ENCODE data around the gene INSIG2. TPM values are rescaled to one million over a fixed set of nuclear protein-coding genes. Genes with fewer than 3 reads are reported as not detected.

INSIG2 gene
- total RNA-seq, 2 experiments from 2014 or later = 29.0 to 30.6 TPM

DNA sequence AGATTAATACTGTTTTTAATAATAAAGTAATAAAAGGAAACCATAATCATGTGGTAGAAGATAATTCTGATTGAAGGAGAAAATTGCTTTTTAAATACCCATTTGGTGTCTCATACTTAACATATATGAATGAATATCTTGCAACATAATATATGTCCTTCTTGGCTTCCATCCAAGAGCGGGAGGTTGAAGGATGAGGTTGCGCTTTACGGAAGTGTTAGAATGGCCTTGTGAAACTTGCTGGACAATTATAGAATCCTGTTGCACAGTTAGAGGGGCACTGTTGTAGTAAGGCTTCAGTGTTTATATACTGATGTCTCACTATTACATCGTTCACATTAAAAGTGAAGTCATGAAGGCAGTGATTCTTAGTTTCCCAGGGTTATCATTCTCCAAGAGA is 9.4 kb downstream of the INSIG2 start:
- Mint-ChIP-seq H3K9me3 (no peaks in the 10 kb centered on the region), H3K4me1 (peaks cover 30% of the 10 kb centered on the region), H3K36me3 (peaks cover 26% of the 10 kb centered on the region), H3K27me3 (no peaks in the 10 kb centered on the region), H3K4me3 (no peak overlapping the region), H3K27ac (no peak overlapping the region)
- ATAC-seq (ENCODE audit: low read depth) (no peak), DNase-seq (no peak)
- POLR2A ChIA-PET = no interaction called here

DNA sequence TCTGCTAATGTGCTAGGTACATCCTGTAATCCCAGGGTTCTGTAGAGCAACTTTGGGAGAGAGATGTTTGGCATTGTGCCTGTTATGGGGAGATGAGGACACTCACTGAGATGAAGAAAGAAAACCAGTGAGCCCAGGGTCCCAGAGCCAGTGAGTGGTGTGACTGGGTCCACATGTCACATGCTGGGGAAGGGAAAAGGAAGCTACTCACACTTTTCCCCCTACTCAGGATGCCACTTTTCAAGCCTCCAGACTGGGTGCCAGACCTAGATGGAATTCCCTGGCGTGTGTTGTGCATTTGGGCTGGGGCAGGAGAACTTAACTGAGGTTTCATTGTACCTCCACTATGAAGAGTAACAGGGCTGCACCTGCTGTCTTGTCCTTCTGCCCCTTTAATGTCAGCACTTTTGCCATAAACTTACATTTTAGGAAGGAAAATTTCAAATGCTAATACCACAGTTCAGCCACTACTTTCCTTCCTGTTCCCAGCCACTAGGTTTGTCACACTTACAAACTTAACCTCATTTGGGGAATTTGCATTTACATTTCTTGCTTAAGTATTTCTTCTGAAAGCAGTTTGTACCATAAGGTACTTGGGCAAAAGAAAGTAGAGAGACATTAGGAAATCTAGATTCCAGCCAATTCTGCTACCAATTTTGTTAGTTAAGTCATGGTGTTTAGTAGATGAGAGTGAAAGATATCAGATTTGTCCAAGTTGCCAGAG is 10.2 kb downstream of the INSIG2 start:
- Mint-ChIP-seq H3K4me1 (peaks cover 29% of the 10 kb centered on the region), H3K27ac (peak overlapping the region; percentile 30), H3K9me3 (no peaks in the 10 kb centered on the region), H3K27me3 (no peaks in the 10 kb centered on the region), H3K4me3 (no peak overlapping the region), H3K36me3 (peaks cover 25% of the 10 kb centered on the region)
- ATAC-seq (ENCODE audit: low read depth) (no peak), DNase-seq (no peak)
- POLR2A ChIA-PET = no interaction called here

DNA sequence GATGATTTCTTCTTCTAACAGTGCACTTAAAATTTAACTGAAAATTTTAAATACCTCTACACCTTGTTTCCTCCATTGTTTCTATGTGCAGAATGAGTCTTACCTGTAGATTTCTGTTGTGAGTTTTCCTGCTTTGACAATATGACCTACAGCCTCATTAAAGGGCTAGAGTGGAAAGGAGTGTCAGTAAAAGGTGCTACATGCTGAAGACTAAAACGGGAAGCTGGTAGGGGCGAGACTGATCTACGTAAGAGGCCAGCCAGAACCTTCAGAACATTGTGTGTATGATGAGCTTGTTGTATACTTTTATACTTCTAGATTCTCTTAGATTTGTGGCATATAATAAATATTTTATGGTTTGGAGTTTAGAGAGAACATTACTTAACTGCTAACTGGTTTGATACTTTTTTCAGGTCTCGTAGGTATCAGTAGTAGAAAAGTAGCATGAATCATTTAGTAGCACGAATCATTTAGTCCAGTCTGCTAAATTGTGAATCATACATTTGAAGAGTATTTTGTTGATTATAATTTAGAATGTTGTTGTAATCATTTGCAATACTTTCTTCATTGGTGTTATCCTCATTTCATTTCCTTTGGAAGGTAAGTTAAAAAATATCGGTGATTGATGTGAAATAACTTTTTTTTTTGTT is 14.3 kb downstream of the INSIG2 start:
- Mint-ChIP-seq H3K4me3 (no peak overlapping the region), H3K27ac (no peak overlapping the region), H3K36me3 (peaks cover 47% of the 10 kb centered on the region), H3K27me3 (no peaks in the 10 kb centered on the region), H3K9me3 (no peaks in the 10 kb centered on the region), H3K4me1 (peaks cover 15% of the 10 kb centered on the region)
- ATAC-seq (ENCODE audit: low read depth) (no peak), DNase-seq (no peak)
- POLR2A ChIA-PET = no interaction called here

DNA sequence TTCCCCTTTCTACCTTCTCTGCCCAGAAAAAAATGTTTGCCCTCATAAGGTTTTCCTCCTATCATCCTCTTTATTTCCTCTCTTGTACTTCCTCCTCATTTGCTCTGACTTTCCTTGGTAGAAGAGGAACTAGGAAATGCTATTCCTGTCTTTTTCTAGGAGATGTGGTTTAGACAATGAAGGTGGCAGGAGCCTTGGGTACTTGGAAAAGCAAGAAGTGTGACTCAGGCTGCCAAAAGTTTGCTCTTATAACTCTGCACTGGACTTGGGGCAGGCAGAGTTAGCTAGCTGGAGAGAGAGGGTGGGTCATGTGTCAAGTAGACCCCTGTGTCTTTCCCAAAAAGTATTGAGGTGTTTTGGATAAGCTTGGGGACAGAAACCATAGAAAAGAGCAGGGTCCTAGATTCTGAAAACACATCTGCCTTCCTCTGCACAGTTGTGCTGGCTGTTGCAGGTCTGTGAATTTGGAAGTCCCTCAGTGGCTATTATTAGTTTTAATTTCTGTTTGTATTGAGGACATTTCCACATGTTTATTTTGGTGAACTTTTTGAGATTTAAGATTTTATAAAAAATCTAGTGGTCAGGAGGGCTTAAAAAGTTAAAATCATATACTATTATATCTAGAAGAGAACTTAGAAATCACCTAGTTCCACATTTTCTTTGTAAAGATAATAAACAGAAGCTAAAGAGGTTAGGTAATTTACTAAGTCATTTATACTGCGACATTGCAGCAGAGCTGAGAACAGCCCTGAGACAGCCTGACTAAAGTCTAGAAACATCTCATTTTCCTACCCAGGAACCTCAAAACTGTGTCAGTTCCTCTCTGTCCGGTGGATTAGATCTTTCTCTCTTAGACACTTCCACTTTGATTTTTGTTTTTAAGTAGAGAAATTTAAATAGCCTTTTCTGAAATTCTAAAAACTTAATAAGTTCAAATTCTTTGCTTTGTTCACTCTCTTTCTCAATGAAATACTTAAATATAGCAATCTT is 16.0 kb downstream of the INSIG2 start:
- Mint-ChIP-seq H3K4me1 (peaks cover 9% of the 10 kb centered on the region), H3K9me3 (no peaks in the 10 kb centered on the region), H3K4me3 (no peak overlapping the region), H3K27ac (no peak overlapping the region), H3K36me3 (peaks cover 46% of the 10 kb centered on the region), H3K27me3 (no peaks in the 10 kb centered on the region)
- DNase-seq (no peak), ATAC-seq (ENCODE audit: low read depth) (no peak)
- POLR2A ChIA-PET = no interaction called here

DNA sequence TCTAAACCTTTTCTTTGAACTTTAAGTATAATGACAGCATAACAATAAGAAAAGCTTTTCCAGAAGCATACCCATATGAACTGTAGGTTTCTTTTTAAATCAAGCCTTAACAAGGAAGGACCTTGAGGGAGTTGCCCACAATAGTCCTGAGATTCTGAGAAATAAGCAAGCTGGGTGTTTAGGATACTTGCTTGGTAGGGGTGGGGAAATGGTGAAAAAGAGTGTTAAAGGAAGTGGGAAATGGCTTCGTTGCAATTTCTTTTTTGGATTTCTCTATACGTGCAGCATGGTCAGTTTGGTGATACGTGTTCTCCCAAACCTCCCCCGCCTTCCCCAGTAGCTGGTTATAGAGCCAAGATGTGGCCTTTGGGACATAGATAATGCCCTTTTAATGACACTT is 17.2 kb downstream of the INSIG2 start:
- H3K4me3 Mint-ChIP-seq = no peak overlapping the region
- DNase-seq = no peak
- POLR2A ChIA-PET = no interaction called here
- no peak overlapping the region for H3K27ac Mint-ChIP-seq
- H3K36me3 Mint-ChIP-seq = peaks cover 48% of the 10 kb centered on the region
- no peaks in the 10 kb centered on the region for H3K27me3 Mint-ChIP-seq
- no peaks in the 10 kb centered on the region for H3K9me3 Mint-ChIP-seq
- ATAC-seq (ENCODE audit: low read depth) = no peak
- peaks cover 12% of the 10 kb centered on the region for H3K4me1 Mint-ChIP-seq

DNA sequence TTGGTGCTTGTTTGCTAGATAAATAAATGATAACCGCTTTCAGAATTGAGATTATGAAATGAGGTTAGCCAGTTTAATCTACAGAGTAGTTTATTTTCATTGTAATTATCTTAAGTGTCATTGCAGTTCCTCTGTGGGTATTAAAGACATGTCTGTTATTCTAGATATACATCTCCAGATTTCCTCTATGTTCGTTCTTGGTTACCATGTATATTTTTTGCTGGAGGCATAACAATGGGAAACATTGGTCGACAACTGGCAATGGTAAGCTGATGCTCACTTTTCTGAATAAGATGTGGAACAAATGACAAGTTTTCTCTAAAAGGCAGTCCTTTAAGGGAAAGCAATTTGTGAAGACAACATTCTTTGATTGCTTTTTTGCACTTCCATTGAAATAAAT is 18.7 kb downstream of the INSIG2 start:
- Mint-ChIP-seq H3K27me3 (no peaks in the 10 kb centered on the region), H3K4me3 (no peak overlapping the region), H3K27ac (no peak overlapping the region), H3K36me3 (peaks cover 59% of the 10 kb centered on the region), H3K4me1 (peaks cover 14% of the 10 kb centered on the region), H3K9me3 (no peaks in the 10 kb centered on the region)
- DNase-seq (no peak), ATAC-seq (ENCODE audit: low read depth) (no peak)
- POLR2A ChIA-PET = no interaction called here

DNA sequence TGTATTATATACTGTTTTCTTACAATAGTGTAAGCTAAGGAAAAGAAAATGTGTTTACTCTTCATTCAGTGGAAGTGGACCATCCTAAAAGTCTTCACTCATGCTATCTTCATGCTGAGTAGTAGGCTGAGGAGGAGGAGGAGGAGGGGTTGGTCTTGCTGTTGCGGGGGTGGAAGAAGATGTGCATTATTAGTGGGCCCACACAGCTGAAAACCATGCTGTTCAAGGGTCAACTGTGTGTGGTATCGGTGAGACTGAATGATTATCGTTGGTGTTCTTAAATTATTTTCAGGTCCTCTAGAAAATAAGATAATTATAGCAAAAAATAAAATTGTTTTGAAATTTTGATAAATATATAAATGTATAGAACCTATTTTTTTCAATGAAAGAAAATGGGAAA is 22.0 kb downstream of the INSIG2 start:
- no peak overlapping the region for H3K4me3 Mint-ChIP-seq

DNA sequence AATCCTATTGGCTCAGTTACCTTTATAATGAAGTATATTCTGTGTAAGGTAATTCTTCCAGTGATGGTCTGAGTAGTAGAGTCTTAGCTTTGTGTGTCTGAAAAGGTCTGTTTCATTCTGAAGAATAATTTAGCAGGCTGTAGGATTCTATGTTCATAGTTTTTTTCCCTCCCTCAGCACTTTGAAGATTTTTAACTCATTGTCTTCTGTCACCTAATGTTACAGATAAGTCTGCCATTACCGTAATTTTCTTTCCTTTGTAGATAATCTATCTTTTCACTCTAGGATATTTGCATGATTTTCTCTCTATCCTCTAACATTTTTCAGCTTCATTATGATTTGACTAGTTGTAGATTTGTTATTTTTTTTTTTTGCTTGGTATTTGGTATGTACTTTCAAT is 22.7 kb downstream of the INSIG2 start:
- Mint-ChIP-seq H3K36me3 (peaks cover 57% of the 10 kb centered on the region), H3K4me1 (peaks cover 17% of the 10 kb centered on the region), H3K4me3 (no peak overlapping the region), H3K9me3 (no peaks in the 10 kb centered on the region), H3K27ac (no peak overlapping the region), H3K27me3 (no peaks in the 10 kb centered on the region)
- POLR2A ChIA-PET = no interaction called here
- DNase-seq (no peak), ATAC-seq (ENCODE audit: low read depth) (no peak)

More for the DNA sequence above, 22.0 kb downstream of the INSIG2 start:
- H3K4me1 Mint-ChIP-seq = peaks cover 17% of the 10 kb centered on the region
- DNase-seq (no peak), ATAC-seq (ENCODE audit: low read depth) (no peak)
- peaks cover 60% of the 10 kb centered on the region for H3K36me3 Mint-ChIP-seq
- no peaks in the 10 kb centered on the region for H3K27me3 Mint-ChIP-seq
- H3K27ac Mint-ChIP-seq = no peak overlapping the region
- no peaks in the 10 kb centered on the region for H3K9me3 Mint-ChIP-seq
- POLR2A ChIA-PET = no interaction called here

DNA sequence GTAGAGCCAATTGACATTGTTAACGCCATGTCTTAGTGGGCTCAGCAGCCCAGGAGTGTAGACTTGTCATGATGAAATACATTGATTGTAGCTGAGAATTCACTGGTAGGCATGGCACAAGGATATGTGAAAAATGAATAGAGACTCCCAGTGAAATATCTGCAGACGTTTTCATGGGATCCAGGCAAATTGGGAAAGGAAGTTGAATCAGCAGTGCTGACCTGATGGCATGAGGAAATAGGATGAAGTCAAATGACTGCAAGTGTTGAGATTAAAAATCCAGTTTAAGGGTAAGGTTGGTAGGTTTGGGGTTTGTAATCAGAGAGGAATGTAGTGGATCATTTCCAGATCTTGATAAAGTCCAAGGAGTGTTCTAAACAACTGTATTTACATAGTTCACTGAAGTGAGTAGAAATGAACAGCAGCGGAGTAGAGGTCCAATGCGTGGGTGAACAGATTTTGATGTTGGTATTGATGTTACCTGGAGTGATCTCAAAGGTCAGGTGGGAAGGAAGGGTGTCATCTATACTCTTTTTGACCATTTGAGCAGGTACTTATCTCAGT is 24.6 kb downstream of the INSIG2 start:
- Mint-ChIP-seq H3K27ac (no peak overlapping the region), H3K36me3 (peaks cover 44% of the 10 kb centered on the region), H3K9me3 (no peaks in the 10 kb centered on the region), H3K4me3 (no peak overlapping the region), H3K27me3 (no peaks in the 10 kb centered on the region), H3K4me1 (peaks cover 21% of the 10 kb centered on the region)
- POLR2A ChIA-PET = no interaction called here
- no peak for ATAC-seq (ENCODE audit: low read depth)
- no peak for DNase-seq

DNA sequence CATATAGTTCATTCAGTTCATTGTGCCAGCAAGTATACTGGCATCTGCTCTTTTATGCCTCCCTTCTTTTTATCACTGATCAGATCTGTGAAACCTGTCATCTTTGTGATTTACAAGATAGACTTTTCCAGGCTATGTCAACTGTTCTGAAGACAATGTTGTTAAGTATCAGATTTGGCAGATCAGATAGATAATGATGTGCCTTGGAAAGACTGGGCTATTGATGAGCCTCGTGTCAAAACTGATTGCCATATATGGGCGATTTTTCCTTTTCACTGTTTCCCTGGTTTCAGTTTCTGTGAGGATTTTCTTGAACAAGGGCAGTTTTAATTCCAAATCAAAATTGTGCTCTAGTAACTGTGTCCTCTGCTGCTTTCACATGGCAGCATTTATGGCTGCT is 26.6 kb downstream of the INSIG2 start:
- H3K4me3 Mint-ChIP-seq = no peak overlapping the region

DNA sequence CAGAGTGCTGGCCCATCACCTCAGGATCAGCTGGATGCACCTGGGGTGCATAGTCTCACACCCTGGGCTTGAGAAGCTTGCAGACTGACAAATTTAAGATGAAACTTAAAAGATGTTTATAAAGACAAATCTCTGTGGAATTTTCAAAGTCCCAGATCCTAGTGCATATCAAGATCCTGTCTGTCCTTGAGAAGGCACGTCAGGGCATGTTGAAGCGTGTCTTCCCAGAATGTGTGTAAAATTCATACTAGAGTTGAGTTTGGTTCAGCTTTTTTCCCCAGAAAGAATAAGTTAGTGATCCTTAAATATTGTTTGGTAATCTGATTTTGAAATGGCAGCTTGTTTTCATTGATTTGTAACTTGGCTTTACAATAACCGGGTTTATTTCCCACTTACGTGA is 27.5 kb downstream of the INSIG2 start:
- peaks cover 29% of the 10 kb centered on the region for H3K36me3 Mint-ChIP-seq

More for the DNA sequence above, 26.6 kb downstream of the INSIG2 start:
- ATAC-seq (ENCODE audit: low read depth) (no peak), DNase-seq (no peak)
- no peak overlapping the region for H3K27ac Mint-ChIP-seq
- H3K36me3 Mint-ChIP-seq = peaks cover 33% of the 10 kb centered on the region
- peaks cover 16% of the 10 kb centered on the region for H3K4me1 Mint-ChIP-seq
- H3K27me3 Mint-ChIP-seq = no peaks in the 10 kb centered on the region
- POLR2A ChIA-PET = no interaction called here
- no peaks in the 10 kb centered on the region for H3K9me3 Mint-ChIP-seq

DNA sequence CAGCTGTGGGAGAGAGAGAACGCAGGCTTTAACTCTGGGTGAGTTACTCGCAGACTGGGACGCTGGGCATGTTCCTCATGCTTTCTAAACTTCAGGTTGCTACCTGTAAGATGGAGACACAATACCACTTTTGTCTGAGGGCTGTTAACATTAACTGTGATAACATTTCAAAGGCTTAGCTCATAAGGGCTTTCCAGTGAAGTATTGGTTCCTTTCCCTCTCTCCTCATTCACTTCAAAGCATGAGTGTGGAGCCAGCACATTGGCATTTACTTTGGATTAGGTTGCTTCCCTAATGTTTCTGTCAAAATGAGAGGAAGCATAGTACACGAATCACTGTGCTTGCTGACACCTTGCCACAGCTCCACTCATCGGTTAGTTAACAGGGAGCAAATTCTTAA is 30.2 kb downstream of the INSIG2 start:
- Mint-ChIP-seq H3K27ac (no peak overlapping the region), H3K4me3 (no peak overlapping the region), H3K27me3 (no peaks in the 10 kb centered on the region), H3K9me3 (no peaks in the 10 kb centered on the region), H3K36me3 (peaks cover 9% of the 10 kb centered on the region), H3K4me1 (peaks cover 5% of the 10 kb centered on the region)
- ATAC-seq (ENCODE audit: low read depth) = no peak
- no peak for DNase-seq
- POLR2A ChIA-PET = no interaction called here

More for the DNA sequence above, 27.5 kb downstream of the INSIG2 start:
- DNase-seq (no peak), ATAC-seq (ENCODE audit: low read depth) (no peak)
- Mint-ChIP-seq H3K27ac (no peak overlapping the region), H3K4me3 (no peak overlapping the region), H3K9me3 (no peaks in the 10 kb centered on the region), H3K27me3 (no peaks in the 10 kb centered on the region), H3K4me1 (peaks cover 14% of the 10 kb centered on the region)
- POLR2A ChIA-PET = no interaction called here

DNA sequence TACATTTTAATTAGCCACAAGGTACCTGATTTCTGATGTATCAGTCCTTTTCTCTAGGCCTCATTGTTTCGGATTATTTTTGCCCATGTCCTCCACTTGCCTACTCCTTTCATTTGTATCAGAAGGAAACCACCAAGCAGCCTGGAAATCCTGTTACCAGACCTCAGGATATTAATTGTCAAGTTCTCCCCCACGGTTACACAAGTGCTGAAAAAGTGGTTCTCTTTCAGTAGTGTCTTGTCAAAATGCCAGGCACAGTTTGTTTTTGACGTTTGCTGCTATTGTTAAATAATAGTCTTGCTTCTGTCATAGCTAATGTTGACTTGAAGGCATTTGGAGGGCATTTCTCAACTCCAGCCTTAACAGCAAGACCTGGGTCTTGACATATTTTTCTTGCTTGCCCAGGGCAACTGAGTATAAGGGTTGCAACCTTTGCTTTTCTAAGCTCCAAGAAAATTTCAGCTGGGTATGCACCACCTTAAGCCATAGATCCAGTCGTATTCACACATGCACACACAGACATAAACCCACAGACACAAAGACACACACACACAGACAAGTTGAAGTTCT is 31.0 kb downstream of the INSIG2 start:
- Mint-ChIP-seq H3K27me3 (peaks cover 3% of the 10 kb centered on the region), H3K9me3 (no peaks in the 10 kb centered on the region), H3K27ac (no peak overlapping the region), H3K4me1 (peaks cover 5% of the 10 kb centered on the region), H3K36me3 (peaks cover 6% of the 10 kb centered on the region), H3K4me3 (no peak overlapping the region)
- DNase-seq (no peak), ATAC-seq (ENCODE audit: low read depth) (no peak)
- POLR2A ChIA-PET = no interaction called here
